H1 (cell line): ENCODE data around the gene VEPH1. TPM values are rescaled to one million over a fixed set of nuclear protein-coding genes. Genes with fewer than 3 reads are reported as not detected.

ENCODE experiments used
- SAP30 ChIP-seq: fragments of 300-600 bp; sonication (generic); IDR thresholded peaks from 2 replicates; pipeline ENCODE4 v1.7.1; 2012; ENCODE audit warnings: low read length, moderate library complexity, mild to moderate bottlenecking, inconsistent platforms; ENCODE audit not compliant: insufficient read depth, insufficient replicate concordance
- polyA plus RNA-seq, 7 experiments: library from polyadenylated mRNA; depleted of rRNA in 3 of 7; stranded (reverse) in 5 of 7; unstranded in 2 of 7; fragments of >200 nt in 5 of 7; fragments of 200-250 nt in 2 of 7; gene quantifications; 1 replicate in 5 of 7; 2 replicates in 1 of 7; 4 replicates in 1 of 7; pipeline versions ENCODE4 v1.2.1 to v1.2.3, GENCODE V29; 2011 to 2013; ENCODE audit warnings: missing spikeins in 2 of 7, mixed read lengths in 2 of 7
- total RNA-seq: library from RNA; stranded (reverse); fragmentation: NEBNext Ultra II Directional; extraction: Animal tissue kit (Norgen Biotek cat#: 25700); gene quantifications from 2 replicates; pipeline ENCODE4 v1.2.1, GENCODE V29; 2021

The VEPH1 gene
- total and polyA plus RNA-seq, 2 of the 8 experiments (the other 6 are each of a cell fraction or from before 2014, with no cell fraction given) = 12.0 to 18.3 TPM

DNA sequence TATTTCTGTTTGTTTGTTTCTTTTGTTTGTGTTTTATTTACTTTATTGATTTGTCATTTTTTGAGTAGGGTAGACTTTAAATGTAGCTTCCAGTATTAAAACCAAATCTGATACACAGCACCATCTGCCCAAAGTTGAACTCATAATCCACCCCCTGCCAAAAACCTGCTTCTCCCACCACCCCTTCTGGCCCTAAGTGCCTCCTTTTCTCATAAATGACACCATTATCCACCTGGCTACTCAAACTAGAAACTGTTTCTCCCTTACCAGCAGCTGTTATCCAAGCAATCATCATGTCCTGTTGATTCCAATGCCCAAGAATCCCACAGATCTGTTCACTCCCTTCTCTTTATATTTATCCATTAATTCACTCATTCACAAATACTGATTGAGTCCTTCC, 88.4 kb downstream of the VEPH1 start (continued):
- TF ChIP-seq SAP30 = no peak
